Ureter (tissue), 1 donor: ENCODE measurements around the gene MSANTD7. TPM values are rescaled to one million over a fixed set of nuclear protein-coding genes. Genes with fewer than 3 reads are reported as not detected.
"Not testable (repeated sequence)": the region's sequence is repeated elsewhere in the genome, so short reads cannot be mapped to it uniquely, and the experiment has no call there.

Experiments used
- DNase-seq: peaks from one replicate; pipeline ENCODE4 v3.0.0-alpha.2; 2020; ENCODE audit warnings: low spot score
- total RNA-seq: library from RNA; stranded (reverse); gene quantifications from one replicate; pipeline ENCODE4 v1.2.4, GENCODE V29; 2023
- donor health status: DM: yes; HTN: yes; CAD: no.

Gene MSANTD7, protein sequence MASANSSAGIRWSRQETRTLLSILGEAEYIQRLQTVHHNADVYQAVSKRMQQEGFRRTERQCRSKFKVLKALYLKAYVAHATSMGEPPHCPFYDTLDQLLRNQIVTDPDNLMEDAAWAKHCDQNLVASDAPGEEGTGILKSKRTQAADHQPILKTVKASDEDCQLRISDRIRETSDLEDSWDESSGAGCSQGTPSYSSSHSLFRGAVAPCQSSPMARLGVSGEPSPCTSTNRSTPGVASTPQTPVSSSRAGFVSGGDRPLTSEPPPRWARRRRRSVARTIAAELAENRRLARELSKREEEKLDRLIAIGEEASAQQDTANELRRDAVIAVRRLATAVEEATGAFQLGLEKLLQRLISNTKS
- 14.4 TPM for total RNA-seq

DNA sequence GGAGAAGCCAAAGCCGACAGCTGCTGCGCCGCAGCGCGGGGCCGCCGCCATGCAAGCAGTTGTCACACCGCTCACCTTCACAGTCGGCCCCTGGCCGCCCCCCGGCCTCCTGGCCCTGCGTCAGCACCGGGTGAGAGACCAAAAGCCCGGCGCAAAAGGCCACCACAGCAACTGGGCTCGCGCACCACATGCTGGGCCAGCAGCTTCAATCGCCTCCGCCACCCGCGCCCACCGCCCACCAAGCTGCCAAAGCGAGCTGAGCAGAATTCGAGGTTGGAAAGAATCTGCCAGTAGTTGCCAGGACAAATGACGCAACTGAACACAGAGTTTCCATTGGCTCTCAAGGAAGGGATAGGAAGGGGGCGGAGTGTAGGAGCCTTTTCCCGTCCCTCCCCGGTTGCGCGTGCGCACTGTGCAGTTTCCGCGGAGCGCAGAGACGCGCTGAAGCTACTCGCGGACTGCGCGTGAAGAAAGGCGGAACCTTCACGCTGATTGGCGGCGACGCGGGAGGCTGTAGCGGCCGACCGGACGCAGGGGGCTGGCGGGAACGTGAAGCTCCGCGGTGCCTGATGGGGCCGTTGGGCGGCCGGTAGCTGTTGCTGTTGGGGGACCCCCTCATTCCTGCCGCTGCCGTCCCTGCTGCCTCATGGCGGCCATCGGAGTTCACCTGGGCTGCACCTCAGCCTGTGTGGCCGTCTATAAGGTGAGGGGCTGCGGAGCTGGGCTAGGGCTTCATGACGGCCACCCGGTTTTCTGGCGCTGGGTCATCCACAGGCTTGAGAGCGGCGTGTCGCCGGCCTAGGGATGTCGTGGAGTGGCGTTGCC lies at the start of gene MSANTD7, which contains the start of the genes CDNF and HSPA14:
TSS of gene MSANTD7 (plus strand) at position 550 of the 825 bp plus-strand sequence. CDS start 3,979 bp downstream, outside the sequence.
TSS of gene CDNF (minus strand) at position 281 of the 825 bp plus-strand sequence. CDS start at position 190, 91 bp downstream.
TSS of gene HSPA14 (plus strand) at position 550 of the 825 bp plus-strand sequence. CDS start at position 647, 97 bp downstream.
- DNase-seq: peak; percentile 100

DNA sequence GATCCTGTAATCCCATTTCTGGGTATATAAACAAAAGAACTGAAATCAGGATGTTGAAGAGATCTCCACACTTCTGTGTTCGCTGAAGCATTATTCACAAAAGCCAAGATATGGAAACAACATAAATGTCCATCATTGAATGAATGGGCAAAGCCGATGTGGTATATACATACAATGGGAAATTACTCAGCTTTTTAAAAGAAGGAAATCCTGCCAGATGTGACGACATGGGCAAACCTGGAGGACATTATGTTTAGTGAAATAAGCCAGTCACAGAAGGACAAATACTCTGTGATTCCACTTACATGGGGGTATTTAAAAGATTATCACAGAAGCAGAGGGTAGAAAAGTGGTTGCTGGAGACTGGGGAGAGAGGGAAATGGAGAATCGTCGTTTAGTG lies 39.5 kb upstream of the MSANTD7 start:
- DNase-seq: no peak

DNA sequence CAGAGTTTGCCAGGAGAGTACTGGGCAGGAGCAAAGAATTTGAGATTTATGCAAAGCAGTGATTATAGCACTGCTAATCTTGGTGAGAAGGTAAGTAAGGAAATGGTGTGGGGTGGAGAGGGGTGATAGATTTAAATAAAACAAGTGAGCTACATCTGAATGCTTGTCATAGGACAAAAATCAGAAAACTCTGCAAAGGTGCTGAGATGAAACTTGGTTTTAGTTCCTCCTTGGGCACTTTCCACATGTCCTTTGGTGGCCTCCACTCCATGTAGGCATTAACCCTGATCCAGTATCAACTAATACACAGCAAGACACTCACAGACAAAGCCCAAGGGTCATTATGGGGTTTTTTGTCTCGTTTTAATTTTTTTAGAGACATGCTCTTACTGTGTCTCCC lies 37.7 kb upstream of the MSANTD7 start:
- no peak for DNase-seq

DNA sequence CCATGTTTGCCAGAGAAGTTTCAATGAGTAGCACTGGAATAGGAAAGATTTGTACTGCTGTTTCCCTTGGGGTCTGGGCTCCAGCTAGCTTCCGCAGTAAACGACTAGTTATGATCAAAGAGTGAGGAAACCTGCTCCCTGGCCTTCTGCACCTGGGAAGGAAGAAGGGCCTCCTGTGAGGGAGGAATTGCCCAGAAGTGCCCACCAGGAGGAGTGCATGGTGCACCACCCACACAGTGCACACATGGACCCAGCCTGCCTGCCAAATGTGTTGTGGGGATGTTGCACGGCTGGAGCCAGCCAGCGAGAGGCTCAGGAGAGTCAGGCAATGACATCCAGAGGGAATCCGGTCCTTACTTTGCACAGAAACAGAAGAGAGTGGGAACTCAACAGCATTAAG lies 36.4 kb upstream of the MSANTD7 start:
- no peak for DNase-seq

DNA sequence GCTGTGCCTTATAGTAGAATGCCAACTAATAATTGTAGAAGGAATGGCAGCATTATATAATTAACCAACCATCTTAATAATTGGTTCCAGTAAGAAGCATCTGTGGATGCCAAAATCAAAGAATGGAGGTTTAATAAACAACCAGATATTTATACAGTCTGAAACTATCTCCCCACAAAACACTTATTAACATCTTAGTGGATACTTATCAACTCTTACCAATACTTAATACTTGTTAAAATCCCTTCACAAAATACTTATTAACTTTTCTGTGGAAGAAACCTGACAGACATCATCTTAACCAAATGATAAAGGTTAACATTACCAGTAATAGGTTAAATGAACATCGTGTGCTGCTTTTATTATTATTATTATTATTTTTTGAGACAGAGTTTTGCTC lies 34.3 kb upstream of the MSANTD7 start:
- no peak for DNase-seq

DNA sequence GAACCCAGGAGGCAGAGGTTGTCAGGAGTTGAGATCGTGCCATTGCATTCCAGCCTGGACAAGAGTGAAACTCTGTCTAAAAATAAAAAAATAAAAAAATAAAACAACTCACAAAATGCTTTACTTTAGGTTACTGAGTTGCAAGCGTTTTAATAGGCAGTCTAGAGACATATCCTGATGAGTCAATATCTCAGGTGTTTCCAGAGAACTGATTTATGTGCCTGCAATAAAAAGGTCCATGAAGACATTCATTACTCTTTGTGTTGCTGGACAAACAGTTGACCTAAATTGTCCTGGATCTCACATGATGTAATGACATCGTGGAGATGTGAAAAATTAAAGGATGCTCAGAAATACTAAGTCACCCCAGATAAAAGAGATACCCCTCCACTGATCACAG lies 31.8 kb upstream of the MSANTD7 start:
- DNase-seq: no peak

DNA sequence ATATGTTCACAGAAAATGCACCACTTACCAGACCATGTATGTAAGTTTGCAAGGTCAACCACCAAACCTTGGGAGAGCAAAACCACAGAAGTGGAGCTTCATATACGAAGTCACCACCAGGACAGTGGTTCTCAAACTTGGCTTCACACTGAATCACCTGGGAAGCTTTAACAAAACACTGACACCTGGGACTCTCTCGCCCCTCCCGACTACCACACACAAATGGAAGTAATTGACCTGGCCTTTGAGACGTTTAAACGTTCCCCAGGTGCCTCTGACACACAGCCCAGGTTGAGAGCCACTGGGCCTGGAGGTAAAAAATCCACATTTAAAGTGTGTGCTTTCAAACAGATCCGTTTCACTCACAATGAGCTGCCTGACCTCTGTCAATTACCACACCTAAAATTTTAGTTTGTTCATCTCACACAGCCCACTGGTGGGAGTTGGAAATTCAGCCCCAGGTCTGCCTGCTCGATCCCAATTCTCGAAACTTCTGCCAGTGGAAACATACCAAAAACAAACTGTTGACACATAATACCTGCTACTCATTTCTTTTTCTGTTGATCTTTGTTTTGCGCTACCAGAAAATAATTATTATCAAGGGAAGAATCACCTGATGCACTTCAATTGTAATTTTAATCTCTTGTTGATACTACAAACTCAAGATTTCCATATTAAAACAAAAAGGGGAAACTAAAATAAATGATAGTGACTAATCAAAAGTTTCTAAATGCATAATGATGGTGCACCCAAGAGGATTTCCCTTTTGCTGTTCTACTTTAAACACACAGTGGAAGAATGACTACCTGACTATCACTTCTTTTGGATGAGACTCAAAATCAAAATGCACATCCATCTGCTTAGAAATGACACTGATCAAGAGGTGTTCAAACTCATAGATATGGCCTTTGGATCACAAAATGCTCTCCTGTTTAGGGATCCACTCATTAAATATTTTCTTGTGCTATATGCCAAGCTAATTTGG lies 26.8 kb upstream of the MSANTD7 start:
- no peak for DNase-seq

DNA sequence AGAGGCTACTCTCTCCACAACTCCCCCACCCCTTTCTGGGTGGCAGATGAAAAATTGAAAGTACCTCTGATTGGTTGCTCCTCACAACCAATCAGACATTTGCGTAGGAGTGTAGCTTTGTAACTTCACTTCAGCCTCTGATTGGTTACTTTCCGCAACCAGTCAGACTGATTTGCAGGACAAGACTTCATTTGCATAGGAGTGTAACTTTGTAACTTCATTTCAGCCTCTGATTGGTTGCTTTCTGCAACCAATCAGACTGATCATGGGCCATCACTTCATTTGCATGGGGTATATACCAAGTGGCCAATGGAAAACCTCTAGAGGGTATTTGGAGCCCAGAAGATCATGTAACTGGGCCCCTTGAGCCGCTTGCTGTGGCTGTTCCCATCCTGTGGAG lies 25.8 kb upstream of the MSANTD7 start:
- no peak for DNase-seq

DNA sequence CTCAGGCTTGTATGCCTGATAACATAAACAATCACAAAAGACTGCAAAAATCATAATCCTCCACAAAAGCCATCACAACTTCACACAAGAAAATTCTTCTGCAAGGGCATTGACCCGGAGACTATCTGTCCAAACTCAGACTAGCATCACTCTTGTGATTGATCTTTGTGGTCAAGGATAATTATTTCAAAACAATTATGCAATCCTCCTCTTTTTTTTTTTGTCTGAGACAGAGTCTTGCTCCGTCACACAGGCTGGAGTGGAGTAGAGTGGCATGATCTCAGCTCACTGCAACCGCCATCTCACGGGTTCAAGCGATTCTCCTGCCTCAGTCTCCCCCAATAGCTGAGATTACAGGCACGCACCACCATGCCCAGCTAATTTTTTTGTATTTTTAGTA lies 22.4 kb upstream of the MSANTD7 start:
- no peak for DNase-seq

DNA sequence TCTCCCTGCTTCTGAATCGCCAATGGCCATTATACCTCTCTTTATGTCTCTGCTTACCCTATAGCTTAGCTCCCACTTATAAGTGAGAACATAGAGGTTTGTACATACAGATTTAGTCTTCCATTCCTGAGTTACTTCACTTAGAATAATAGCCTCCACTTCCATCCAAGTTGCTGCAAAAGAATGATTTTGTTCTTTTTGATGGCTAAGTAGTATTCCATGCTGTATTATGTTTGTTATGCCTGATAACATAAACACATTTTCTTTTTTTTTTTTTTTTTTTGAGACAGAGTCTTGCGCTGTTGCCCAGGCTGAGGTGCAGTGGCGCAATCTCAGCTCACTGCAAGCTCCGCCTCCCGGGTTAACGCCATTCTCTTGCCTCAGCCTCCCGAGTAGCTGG lies 21.4 kb upstream of the MSANTD7 start:
- DNase-seq: not testable (repeated sequence)

DNA sequence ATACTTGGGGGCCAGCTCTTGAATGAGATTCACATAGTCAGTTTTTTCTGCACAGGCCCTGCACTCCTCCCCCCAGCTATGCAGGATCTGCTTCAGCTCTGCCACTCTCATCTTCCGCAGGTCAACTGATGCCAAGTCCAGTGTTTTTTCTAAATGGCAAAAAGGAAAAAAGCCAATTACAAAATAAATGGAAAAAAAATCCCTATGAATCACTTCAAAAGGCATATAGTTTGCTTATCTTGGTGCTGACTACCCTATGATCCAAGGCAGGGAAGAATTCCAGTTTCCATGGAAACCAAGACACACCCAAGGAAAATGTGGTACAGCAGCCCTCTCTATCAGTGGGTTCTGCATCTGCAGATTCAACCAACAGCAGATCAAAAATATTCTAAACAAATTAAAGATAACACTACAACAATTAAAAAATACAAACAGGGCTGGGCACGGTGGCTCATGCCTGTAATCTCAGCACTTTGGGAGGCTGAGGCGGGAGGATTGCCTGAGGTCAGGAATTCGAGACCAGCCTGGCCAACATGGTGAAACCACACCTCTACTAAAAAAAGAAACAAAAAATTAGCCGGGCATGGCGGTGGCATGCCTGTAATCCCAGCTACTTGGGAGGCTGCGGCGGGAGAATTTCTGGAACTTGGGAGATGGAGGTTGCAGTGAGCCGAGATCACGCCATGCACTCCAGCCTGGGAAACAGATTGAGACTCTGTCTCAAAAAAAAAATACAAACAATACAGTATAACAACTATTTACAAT lies 17.9 kb upstream of the MSANTD7 start:
- no peak for DNase-seq

DNA sequence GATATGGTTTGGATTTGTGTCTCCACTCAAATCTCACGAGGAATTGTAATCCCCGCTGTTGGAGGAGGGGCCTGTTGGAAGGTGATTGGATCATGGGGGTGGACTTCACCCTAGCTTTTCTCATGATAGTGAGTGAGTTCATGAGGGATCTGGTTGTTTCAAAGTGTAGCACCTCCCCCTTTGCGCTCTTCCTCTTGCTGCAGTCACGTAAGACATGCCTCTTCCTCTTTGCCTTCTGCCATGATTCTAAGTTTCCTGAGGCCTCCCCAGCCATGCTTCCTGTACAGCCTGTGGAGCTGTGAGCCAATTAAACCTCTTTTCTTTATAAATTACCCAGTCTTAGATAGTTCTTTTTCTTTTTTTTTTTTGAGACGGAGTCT lies 17.3 kb upstream of the MSANTD7 start:
- DNase-seq: no peak

DNA sequence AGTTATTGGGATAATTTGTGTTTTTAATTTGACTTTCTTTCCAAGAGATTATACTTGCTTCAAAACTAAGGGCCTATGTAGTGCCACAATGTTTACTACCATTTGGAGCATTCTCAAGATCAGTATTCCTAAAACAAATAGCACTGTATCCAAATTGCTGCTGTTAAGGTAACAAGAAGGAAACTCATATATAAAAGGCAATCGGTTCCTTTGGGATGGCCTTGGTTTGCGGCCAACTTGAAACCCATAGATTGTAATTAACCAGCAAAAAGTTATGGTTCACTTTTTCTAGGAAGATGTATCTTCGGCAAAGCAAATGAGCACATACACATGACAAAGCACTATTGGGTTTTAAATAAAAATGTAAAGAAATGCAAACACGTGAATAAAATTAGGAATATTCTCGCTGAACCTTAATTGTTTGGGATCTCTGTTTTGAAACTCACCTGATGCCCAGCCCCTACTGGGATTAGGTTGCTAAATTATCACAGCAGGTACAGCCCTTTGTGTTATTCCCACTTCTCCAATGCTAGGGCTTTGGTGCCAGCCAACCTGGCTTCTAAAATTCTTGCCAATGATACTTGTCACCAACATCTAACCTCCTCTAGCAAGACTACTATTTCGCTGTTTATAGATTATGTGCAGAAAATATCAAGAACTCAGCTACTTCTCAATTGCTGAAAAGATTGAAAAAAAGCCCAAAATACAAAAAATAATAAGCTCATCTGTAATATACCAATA lies 16.3 kb upstream of the MSANTD7 start:
- DNase-seq: no peak

DNA sequence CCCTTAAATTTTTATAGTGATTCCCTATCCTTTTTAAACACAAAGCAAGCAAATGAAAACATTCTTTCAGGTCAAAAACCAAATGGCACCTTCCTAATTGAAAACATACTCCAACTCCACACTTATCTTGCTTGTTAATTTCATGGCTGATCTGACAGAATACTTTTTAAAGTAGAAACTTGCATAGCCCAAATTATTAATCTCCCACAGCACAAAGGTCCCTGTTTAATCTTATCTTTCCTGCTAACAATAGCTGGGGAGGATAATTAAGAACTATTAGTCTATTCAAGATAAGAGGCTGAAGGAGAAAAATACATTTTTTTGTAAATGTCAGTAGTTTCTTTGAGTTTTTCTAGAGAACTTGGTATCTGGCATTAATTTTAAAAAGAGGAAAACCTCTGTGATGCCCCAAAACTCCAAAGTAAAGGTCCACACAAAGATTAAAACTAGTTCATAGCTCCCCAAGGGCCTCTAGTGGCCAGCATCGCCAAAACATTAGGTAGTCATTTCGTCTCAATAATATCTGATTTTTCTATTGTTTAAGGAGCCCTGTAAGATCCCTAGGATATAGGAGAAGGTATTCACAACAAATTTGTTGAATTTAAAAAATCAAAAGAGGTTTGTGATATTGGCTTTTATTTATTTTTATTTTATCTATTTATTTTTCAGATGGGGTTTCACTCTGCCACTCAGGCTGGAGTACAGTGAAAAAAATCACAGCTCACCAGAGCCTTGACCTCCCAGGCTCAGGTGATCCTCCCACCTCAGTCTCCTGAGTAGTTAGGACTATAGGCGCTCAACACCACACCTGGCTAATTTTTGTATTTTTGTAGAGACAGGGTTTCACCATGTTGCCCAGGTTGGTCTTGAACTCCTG lies 15.0 kb upstream of the MSANTD7 start:
- DNase-seq: no peak

DNA sequence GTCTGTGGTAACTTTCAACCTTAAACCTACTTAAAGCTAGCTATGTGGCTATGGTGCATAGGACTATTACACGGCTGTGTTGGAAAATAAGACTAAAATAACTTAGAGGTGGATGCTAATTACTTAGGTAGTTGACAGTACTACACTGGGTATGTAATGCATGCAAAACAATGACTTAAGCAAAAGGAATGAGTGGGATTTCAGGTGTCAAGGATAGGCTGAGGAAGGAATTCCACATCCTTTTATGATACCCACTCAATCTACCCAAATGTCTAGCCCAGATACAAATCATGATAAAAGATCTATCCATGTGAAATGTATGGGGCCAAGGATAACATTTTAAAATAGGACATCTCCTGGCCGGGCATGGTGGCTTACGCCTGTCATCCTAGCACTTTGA lies 14.1 kb upstream of the MSANTD7 start:
- DNase-seq: no peak

DNA sequence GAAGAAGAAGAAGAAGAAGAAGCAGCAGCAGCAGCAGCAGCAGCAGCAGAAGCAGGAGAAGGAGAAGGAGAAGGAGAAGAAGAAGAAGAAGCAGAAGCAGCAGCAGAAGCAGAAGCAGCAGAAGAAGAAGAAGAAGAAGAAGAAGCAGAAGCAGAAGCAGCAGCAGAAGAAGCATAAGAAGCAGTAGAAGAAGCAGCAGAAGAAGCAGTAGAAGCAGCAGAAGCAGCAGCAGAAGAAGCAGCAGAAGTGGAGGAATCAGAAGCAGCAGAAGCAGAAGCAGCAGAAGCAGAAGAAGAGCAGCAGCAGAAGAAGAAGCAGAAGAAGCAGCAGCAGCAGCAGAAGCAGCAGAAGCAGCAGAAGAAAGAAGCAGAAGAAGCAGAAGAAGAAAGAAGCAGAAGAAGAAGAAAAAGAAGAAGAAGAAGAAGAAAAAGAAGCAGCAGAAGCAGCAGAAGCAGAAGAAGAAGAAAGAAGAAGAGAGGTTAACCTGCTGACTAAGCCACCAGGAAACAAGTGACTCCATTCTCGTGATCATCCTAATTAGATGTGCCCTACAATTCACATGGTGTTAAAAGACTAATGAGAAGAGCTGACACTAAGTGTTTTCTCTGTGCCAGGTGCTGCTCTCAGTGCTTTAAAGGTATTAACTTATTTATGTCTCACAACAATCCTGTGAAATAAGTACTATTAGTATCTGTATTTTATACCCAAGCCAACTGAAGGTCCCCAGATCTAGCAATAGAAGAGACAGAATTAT lies 11.9 kb upstream of the MSANTD7 start:
- no peak for DNase-seq

DNA sequence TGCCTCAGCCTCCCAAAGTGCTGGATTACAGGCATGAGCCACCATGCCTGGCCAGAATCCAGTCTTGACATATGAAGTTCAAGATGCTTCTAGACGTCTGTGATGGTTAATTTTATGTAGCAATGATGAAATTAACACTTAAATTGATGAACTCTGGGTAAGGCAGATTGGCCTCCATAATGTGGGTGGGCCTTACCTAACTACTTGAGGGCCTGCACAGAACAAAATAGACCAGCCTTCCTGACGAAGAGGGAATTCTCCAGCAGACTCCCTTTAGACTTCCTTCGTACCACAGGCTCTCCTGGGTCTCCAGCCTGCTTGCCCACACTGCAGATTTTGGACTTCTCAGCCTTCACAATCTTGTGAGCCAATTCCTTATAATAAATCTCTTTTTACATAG lies 5.0 kb upstream of the MSANTD7 start:
- no peak for DNase-seq

DNA sequence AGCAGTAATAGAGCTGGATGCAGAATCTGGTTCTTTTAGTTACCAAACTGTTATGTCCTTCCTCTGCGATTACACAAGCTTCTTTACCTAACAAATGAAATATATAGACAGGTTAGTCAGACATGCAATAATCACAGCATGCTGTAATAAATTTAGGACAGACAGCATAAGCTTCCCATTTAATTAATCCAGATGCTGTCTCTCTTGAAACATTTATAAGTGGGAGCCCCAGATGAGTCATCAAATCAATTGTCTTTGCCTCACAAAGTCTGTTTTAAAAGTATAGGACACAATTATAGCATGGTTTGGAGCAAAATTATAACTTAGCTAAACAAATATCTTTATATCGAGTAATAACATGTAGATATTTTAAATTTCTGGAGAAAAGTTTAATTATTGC lies 1.9 kb upstream of the MSANTD7 start:
- no peak for DNase-seq
